Esophagus muscularis mucosa (tissue), 4 donors: ENCODE results near the gene CHCHD3. TPM values are rescaled to one million over a fixed set of nuclear protein-coding genes. Genes with fewer than 3 reads are reported as not detected.

Experiments used
- DNase-seq: peaks from one replicate; pipeline ENCODE4 v3.0.0-alpha.2; 2017; ENCODE audit errors: extremely low spot score
- H3K27ac ChIP-seq, 4 donors: fragments of 200-600 bp; sonication (generic); replicated peaks in 1 of 4; 1 replicate in 3 of 4; 2 replicates in 1 of 4; pipeline ENCODE4 v1.5.1; 2016 to 2019; ENCODE audit warnings: mild to moderate bottlenecking in 1 of 4
- H3K27me3 ChIP-seq, 4 donors: fragments of 200-600 bp; sonication (generic); one replicate each; pipeline versions ENCODE4 v1.5.1 to v1.6.0; 2016 to 2019
- H3K36me3 ChIP-seq, 4 donors: fragments of 200-600 bp; sonication (generic); one replicate each; pipeline ENCODE4 v1.5.1; 2016 to 2019
- H3K4me1 ChIP-seq, 4 donors: fragments of 200-600 bp; sonication (generic); one replicate each; pipeline ENCODE4 v1.5.1; 2016 to 2019
- H3K4me3 ChIP-seq, 4 donors: fragments of 200-600 bp; sonication (generic); 1 replicate in 2 of 4; 2 replicates in 2 of 4; pipeline ENCODE4 v1.5.1; 2016 to 2019; ENCODE audit warnings: mild to moderate bottlenecking in 4 of 4, moderate library complexity in 1 of 4
- H3K9me3 ChIP-seq, 4 donors: fragments of 200-600 bp; sonication (generic); 1 replicate in 3 of 4; 2 replicates in 1 of 4; pipeline ENCODE4 v1.5.1; 2016 to 2019
- EP300 ChIP-seq: sonication (generic); formaldehyde crosslinking; IDR thresholded peaks from one replicate; pipeline ENCODE4 v1.6.1; 2017; ENCODE audit warnings: antibody characterized with exemption
- POLR2A ChIP-seq: fragments of 450-650 bp; IDR thresholded peaks from one replicate; pipeline ENCODE4 v1.6.1; 2017; ENCODE audit warnings: antibody characterized with exemption, moderate library complexity, mild to moderate bottlenecking, low read depth
- POLR2AphosphoS5 ChIP-seq, 2 donors: sonication (generic); formaldehyde crosslinking; IDR thresholded peaks; one replicate each; pipeline ENCODE4 v1.6.1; 2017; ENCODE audit warnings: antibody characterized with exemption in 2 of 2
- WGBS: methylation state at CpG from one replicate; pipeline ENCODE4 v1.1.5; 2018; 5-methylcytosine and 5-hydroxymethylcytosine counted together
- intact Hi-C: fragments of 100-400 bp; cut with DNase I; formaldehyde crosslinking; loops from one replicate; pipeline ENCODE4 v1.15.1; 2023
- total RNA-seq, 4 donors: library from RNA; depleted of rRNA; stranded (reverse); fragments of >200 nt; gene quantifications; one replicate each; pipeline versions ENCODE4 v1.1.0 to v1.2.1, GENCODE V29; 2016
- TF ChIP-seq, protein P1 (sequence below), 3 experiments: fragments of 200-600 bp in 2 of 3; fragments of 450-650 bp in 1 of 3; sonication (generic) in 2 of 3; IDR thresholded peaks; one replicate each; pipeline ENCODE4 v1.5.1; 2017 to 2019; ENCODE audit warnings: antibody characterized with exemption in 3 of 3, mild to moderate bottlenecking in 2 of 3, moderate library complexity in 1 of 3

The CHCHD3 gene
- total RNA-seq, 4 donors from 2014 or later, result 58.6 to 74.3 (median 68.9) TPM

- no peaks in the 10 kb centered on the region for H3K4me1 ChIP-seq
- WGBS, result 82% methylated on average over 5 of the region's 5 CpGs
- no peaks in the 10 kb centered on the region for H3K9me3 ChIP-seq
- peaks cover 0 to 4% (median 0%) of the 10 kb centered on the region in 4 donors for H3K36me3 ChIP-seq
- intact Hi-C loops, result no loop called here
- DNase-seq, result no peak
- no peak overlapping the region for H3K4me3 ChIP-seq
- H3K27me3 ChIP-seq, result no peaks in the 10 kb centered on the region
- TF ChIP-seq, protein P1, sequence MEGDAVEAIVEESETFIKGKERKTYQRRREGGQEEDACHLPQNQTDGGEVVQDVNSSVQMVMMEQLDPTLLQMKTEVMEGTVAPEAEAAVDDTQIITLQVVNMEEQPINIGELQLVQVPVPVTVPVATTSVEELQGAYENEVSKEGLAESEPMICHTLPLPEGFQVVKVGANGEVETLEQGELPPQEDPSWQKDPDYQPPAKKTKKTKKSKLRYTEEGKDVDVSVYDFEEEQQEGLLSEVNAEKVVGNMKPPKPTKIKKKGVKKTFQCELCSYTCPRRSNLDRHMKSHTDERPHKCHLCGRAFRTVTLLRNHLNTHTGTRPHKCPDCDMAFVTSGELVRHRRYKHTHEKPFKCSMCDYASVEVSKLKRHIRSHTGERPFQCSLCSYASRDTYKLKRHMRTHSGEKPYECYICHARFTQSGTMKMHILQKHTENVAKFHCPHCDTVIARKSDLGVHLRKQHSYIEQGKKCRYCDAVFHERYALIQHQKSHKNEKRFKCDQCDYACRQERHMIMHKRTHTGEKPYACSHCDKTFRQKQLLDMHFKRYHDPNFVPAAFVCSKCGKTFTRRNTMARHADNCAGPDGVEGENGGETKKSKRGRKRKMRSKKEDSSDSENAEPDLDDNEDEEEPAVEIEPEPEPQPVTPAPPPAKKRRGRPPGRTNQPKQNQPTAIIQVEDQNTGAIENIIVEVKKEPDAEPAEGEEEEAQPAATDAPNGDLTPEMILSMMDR (IDR thresholded peaks at IDR 0.05), result no peak
- TF ChIP-seq POLR2AphosphoS5 (IDR thresholded peaks at IDR 0.05) (no peak), POLR2A (no peak), EP300 (no peak)
- H3K27ac ChIP-seq, result no peak overlapping the region
These were observed 209.9 kb downstream of the CHCHD3 start for GRCh38 chr7:132872034-132872433.

DNA sequence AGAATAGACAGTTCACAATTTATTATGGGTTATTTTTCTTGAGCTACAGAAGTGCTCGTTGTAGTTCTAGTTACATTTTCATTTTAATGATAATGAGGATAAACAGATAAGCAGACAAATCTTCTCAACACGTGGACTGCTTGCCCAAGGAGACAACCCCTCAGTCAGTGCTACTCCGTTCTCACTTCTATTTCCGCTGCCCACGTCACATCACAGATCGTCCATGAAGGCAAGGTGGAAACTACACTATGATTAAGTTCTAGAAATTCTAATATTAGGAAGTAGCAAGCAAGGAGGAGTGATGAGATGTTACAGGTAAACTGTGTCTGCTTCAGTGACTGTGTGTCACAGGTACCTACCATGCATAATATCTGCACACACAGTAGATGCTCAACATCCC is 210.5 kb downstream of the CHCHD3 start:
- Histone ChIP-seq H3K27ac (no peak overlapping the region), H3K4me1 (peaks cover 0 to 5% (median 2%) of the 10 kb centered on the region in 4 donors), H3K27me3 (no peaks in the 10 kb centered on the region), H3K4me3 (no peak overlapping the region), H3K9me3 (no peaks in the 10 kb centered on the region), H3K36me3 (peaks cover 0 to 4% (median 0%) of the 10 kb centered on the region in 4 donors)
- intact Hi-C loops, result no loop called here
- DNase-seq, result no peak
- TF ChIP-seq, protein P1 (IDR thresholded peaks at IDR 0.05), result no peak
- TF ChIP-seq POLR2AphosphoS5 (IDR thresholded peaks at IDR 0.05), result no peak
- no peak for TF ChIP-seq POLR2A
- no peak for TF ChIP-seq EP300
- WGBS, result 87% methylated on average over 6 of the region's 6 CpGs

GRCh38 chr7:132869166-132869861 is 212.6 kb downstream of the CHCHD3 start:
- WGBS, result 96% methylated on average over 5 of the region's 5 CpGs
- TF ChIP-seq EP300 (no peak), POLR2AphosphoS5 (IDR thresholded peaks at IDR 0.05) (no peak), POLR2A (no peak)
- TF ChIP-seq, protein P1 (IDR thresholded peaks at IDR 0.05), result no peak
- Histone ChIP-seq H3K27ac (no peak overlapping the region), H3K27me3 (no peaks in the 10 kb centered on the region), H3K9me3 (no peaks in the 10 kb centered on the region), H3K36me3 (no peaks in the 10 kb centered on the region), H3K4me3 (no peak overlapping the region), H3K4me1 (peaks cover 3 to 22% (median 13%) of the 10 kb centered on the region in 4 donors)
- intact Hi-C loops, result no loop called here
- no peak for DNase-seq

- WGBS, result 100% methylated on average over 1 of the region's 1 CpG
- DNase-seq, result no peak
- Histone ChIP-seq H3K27me3 (no peaks in the 10 kb centered on the region), H3K36me3 (no peaks in the 10 kb centered on the region), H3K4me1 (peaks cover 3 to 22% (median 13%) of the 10 kb centered on the region in 4 donors), H3K27ac (no peak overlapping the region), H3K4me3 (no peak overlapping the region), H3K9me3 (no peaks in the 10 kb centered on the region)
- intact Hi-C loops, result no loop called here
- TF ChIP-seq POLR2A, result no peak
- no peak for TF ChIP-seq POLR2AphosphoS5 (IDR thresholded peaks at IDR 0.05)
- TF ChIP-seq, protein P1 (IDR thresholded peaks at IDR 0.05), result no peak
- no peak for TF ChIP-seq EP300
These were observed 215.3 kb downstream of the CHCHD3 start for GRCh38 chr7:132866551-132866950.

DNA sequence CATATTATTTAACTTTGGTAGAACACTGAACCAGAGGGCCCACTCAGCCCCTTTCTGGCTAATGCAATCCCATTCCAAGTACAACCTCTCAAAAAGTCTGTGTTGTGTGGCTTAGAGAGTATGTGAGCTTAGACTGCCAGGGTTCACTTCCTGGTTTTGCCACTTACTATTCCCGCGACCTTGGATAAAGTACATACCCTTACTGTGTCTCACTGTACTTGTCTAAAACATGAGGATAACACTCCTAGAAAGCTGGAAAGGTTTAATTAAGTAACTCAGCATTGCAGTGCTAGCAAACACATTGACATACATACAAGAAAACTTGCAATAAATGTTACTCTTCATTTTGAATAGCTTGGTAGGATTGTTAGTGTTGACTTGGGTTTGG is 215.8 kb downstream of the CHCHD3 start:
- Histone ChIP-seq H3K36me3 (no peaks in the 10 kb centered on the region), H3K4me1 (peaks cover 3 to 22% (median 13%) of the 10 kb centered on the region in 4 donors), H3K27me3 (no peaks in the 10 kb centered on the region), H3K4me3 (no peak overlapping the region), H3K9me3 (no peaks in the 10 kb centered on the region), H3K27ac (no peak overlapping the region)
- WGBS, result 93% methylated on average over 2 of the region's 2 CpGs
- TF ChIP-seq EP300, result no peak
- TF ChIP-seq, protein P1 (IDR thresholded peaks at IDR 0.05), result no peak
- no peak for TF ChIP-seq POLR2A
- no peak for TF ChIP-seq POLR2AphosphoS5 (IDR thresholded peaks at IDR 0.05)
- DNase-seq, result no peak
- intact Hi-C loops, result no loop called here
